NCI-H2196 (cell line): ENCODE data around the gene ZFP36L1.

Experiments
- DNase-seq: peaks from one replicate; lab custom pipeline; 2025; ENCODE audit not compliant: unreplicated experiment; lab: John Stamatoyannopoulos, UW

Gene ZFP36L1

DNA sequence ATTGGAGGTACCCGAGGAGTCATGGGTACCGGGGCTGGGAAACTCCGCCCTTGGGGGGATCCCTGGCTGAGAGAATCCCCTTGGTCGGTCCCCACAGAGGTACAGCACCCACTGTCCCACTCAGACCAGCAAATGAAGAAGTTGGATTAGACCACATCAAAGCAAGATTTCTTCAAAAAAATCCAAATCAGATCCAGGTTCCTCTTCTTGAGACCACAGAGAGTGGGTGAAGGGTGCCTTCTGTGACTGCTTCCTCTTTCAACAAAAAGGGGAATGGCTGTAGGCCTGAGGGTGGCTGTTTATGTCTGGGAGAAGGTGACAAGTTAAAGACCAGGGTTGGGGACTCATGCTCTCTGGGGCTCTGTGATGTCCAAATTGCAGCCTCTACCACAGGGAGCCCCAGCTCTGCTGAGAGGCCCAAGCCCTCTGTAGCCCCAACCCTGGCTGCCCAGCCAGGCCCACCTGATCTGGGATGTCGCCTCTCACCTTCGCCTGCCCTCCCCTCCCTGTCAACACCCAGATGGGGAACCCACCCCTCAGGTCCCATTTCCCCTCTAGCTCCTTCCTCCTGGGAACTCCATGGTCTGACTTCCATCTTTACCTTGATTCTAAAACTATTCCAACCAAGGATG, 50.9 kb downstream of the ZFP36L1 start:
- DNase-seq: no peak

GRCh38 chr14:68741477-68741791, 51.4 kb downstream of the ZFP36L1 start:
- DNase-seq: no peak

DNA sequence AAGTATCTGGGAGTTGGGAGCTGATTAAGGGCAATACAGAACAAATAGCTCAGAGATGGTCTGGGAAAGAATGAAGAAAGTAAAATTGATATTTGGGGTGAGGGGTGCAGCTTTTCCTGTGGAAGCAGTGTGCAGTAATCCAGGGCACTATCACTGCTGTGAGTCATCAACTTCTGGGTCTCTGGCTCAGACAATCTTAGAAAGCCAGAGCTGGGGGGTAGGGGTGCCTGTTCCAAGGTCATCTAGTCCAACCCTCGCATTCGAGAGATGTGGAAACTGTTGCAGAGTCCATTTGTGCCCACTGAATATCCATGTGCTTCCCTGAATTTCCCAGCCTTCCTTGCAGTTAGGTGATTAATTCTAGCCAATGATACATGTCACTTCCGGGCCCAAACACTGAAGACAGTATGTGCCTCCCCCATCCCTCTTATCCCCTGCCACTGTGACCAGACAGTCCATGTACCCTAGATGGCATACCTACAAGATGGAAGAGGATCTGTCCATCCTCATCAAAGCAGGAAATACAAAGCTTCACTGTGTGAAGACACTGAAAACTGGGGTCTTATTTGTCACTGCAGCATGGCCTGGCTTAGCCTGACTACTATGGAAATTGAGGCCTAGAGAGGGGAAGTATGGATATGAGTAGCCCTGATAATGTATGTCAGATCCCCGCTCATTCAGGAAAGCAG, 51.9 kb downstream of the ZFP36L1 start:
- no peak for DNase-seq

DNA sequence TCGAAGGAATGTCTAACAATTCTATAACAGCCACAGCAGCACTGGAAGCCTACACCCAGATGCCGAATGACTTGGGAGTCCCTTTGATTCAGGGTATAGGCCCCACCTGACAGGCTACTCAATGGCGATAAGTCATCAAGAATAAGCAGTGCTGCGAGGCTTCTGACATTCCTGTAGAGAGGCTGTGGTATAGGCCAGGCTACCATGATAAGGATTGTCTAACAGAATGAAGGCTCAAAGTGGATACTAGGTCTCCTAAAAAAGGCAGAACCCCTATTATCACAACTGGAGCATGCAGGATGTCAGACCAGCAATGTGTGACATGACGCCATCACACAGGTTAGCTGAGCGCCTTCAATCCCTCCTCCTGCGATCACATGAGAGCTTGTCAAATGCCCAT, 53.2 kb downstream of the ZFP36L1 start:
- no peak for DNase-seq

GRCh38 chr14:68738559-68738958, 54.3 kb downstream of the ZFP36L1 start:
- no peak for DNase-seq
